T-cell (primary cell): ENCODE measurements around the gene CALML6. TPM values are rescaled to one million over a fixed set of nuclear protein-coding genes. Genes with fewer than 3 reads are reported as not detected.

Experiments used
- ATAC-seq, 4 experiments: fragments of 200-7000 bp in 3 of 4; fragments of 150-1000 bp in 1 of 4; cut with Tn5 transposase; replicated peaks in 1 of 4; 1 replicate in 3 of 4; 2 replicates in 1 of 4; pipeline ENCODE4 v1.10.0; 2021; ENCODE audit warnings: moderate library complexity in 3 of 4, mild to moderate bottlenecking in 2 of 4, moderate number of reproducible peaks in 1 of 4
- CTCF ChIA-PET, 2 donors: fragments of 300-600 bp; sonication (Branson Sonifier 250); formaldehyde crosslinking; loops; one replicate each; lab custom pipeline; 2022; ENCODE audit warnings: antibody characterized with exemption in 2 of 2; lab: Charles Lee
- POLR2A ChIA-PET, 2 donors: fragments of 300-600 bp; sonication (Branson Sonifier 250); formaldehyde crosslinking; loops; one replicate each; lab custom pipeline; 2022; ENCODE audit warnings: antibody characterized with exemption in 2 of 2; lab: Charles Lee
- DNase-seq, 35 experiments: peaks; one replicate each; pipeline versions ENCODE4 v3.0.0 to v3.0.0-alpha.2; 2013 to 2023
- H3K27ac ChIP-seq: one replicate; pipeline ENCODE4 v1.5.1; 2013; ENCODE audit warnings: low read length
- H3K27me3 ChIP-seq, 2 experiments: replicated peaks in 1 of 2; 1 replicate in 1 of 2; 2 replicates in 1 of 2; pipeline versions ENCODE4 v1.6.1 to v1.7.0; 2013; ENCODE audit warnings: low read length in 1 of 2, mixed read lengths in 1 of 2; ENCODE audit not compliant: control insufficient read depth in 2 of 2, insufficient read depth in 2 of 2; ENCODE audit errors: extremely low read depth in 1 of 2
- H3K36me3 ChIP-seq, 2 donors: 1 replicate in 1 of 2; 2 replicates in 1 of 2; pipeline versions ENCODE4 v1.6.1 to v1.7.0; 2013; ENCODE audit warnings: low read length in 1 of 2; ENCODE audit not compliant: control insufficient read depth in 2 of 2, insufficient read depth in 1 of 2; ENCODE audit errors: extremely low read depth in 1 of 2
- H3K4me1 ChIP-seq, 2 experiments: 1 replicate in 1 of 2; 2 replicates in 1 of 2; pipeline versions ENCODE4 v1.6.1 to v1.7.0; 2013; ENCODE audit warnings: low read length in 2 of 2, mixed read lengths in 1 of 2; ENCODE audit not compliant: insufficient read depth in 2 of 2, control insufficient read depth in 1 of 2; ENCODE audit errors: extremely low read depth in 1 of 2
- H3K4me3 ChIP-seq, 2 donors: 1 replicate in 1 of 2; 2 replicates in 1 of 2; pipeline versions ENCODE4 v1.5.1 to v1.7.0; 2013; ENCODE audit warnings: mild to moderate bottlenecking in 2 of 2, low read length in 1 of 2, moderate library complexity in 1 of 2; ENCODE audit not compliant: control insufficient read depth in 1 of 2; ENCODE audit errors: extremely low read depth in 1 of 2
- H3K9me3 ChIP-seq: 2 replicates; pipeline ENCODE4 v1.7.0; 2013
- H3K27ac Mint-ChIP-seq, 2 donors: one replicate each; pipeline ENCODE4 v1.8.0; 2020 to 2021; ENCODE audit warnings: mild to moderate bottlenecking in 2 of 2, mixed read lengths in 2 of 2
- H3K27me3 Mint-ChIP-seq, 2 donors: one replicate each; pipeline ENCODE4 v1.8.0; 2021 to 2022; ENCODE audit warnings: mixed read lengths in 2 of 2
- H3K36me3 Mint-ChIP-seq: one replicate; pipeline ENCODE4 v1.8.0; 2021; ENCODE audit warnings: mixed read lengths
- H3K4me1 Mint-ChIP-seq, 3 donors: one replicate each; pipeline ENCODE4 v1.8.0; 2020 to 2022; ENCODE audit warnings: mixed read lengths in 3 of 3, mild to moderate bottlenecking in 1 of 3
- H3K4me3 Mint-ChIP-seq, 3 donors: one replicate each; pipeline ENCODE4 v1.8.0; 2020 to 2022; ENCODE audit warnings: mild to moderate bottlenecking in 3 of 3, mixed read lengths in 3 of 3, moderate library complexity in 3 of 3
- H3K9me3 Mint-ChIP-seq, 3 donors: one replicate each; pipeline ENCODE4 v1.8.0; 2020 to 2022; ENCODE audit warnings: mixed read lengths in 3 of 3
- WGBS: methylation state at CpG from one replicate; pipeline ENCODE4 v1.1.5; 2013; ENCODE audit warnings: missing lambda C conversion rate; ENCODE audit not compliant: insufficient coverage; 5-methylcytosine and 5-hydroxymethylcytosine counted together
- total RNA-seq, 35 experiments: library from RNA in 6 of 35; stranded (reverse) in 6 of 35; fragments of 120-200 nt in 1 of 35; gene quantifications; one replicate each; pipeline versions ENCODE4 v1.2.1 to v1.2.4 and lab custom pipeline; 2013 to 2026

Gene CALML6
- total RNA-seq, 5 donors from 2014 or later (not counting 1 experiment from before 2014, with no cell fraction given), result 0.82 to 1.3 (median 1.1) TPM

- ChIA-PET POLR2A (no interaction called here), CTCF (no interaction called here)
- peaks cover 0 to under 1% of the 10 kb centered on the region in 2 donors for H3K27me3 Mint-ChIP-seq
- Histone ChIP-seq H3K9me3 (no peaks in the 10 kb centered on the region), H3K4me1 (peaks cover 0 to 28% of the 10 kb centered on the region in 2 experiments), H3K27ac (peak within 1 kb of the TSS; percentile 63), H3K27me3 (peaks cover 0 to 23% of the 10 kb centered on the region in 2 experiments), H3K36me3 (no peaks in the 10 kb centered on the region), H3K4me3 (peak within 1 kb of the TSS; percentile 35 to 39)
- peak within 1 kb of the TSS; percentile 62 to 69 (median 64) for H3K4me3 Mint-ChIP-seq
- H3K9me3 Mint-ChIP-seq, result no peaks in the 10 kb centered on the region
- 0% methylated on average over 44 of the region's 44 CpGs for WGBS
- ATAC-seq (peak; percentile 13 to 37 (median 18)), DNase-seq (peak in 6 of 35 experiments; percentile 14 to 34 (median 22))
- peaks cover 0 to 11% (median 0%) of the 10 kb centered on the region in 3 donors for H3K4me1 Mint-ChIP-seq
- peak within 1 kb of the TSS; percentile 43 to 72 for H3K27ac Mint-ChIP-seq
- no peaks in the 10 kb centered on the region for H3K36me3 Mint-ChIP-seq
Observed at GRCh38 chr1:1918901-1919303, 3.8 kb downstream of the CALML6 start, which contains the start of gene TMEM52. Gene TMEM52, minus strand, starts transcription at chr1:1919279. Its CDS starts 14 bp downstream, at chr1:1919265.

GRCh38 chr1:1919304-1920056 is 4.4 kb downstream of the CALML6 start:
- H3K36me3 Mint-ChIP-seq, result no peaks in the 10 kb centered on the region
- Histone ChIP-seq H3K27ac (peak overlapping the region; percentile 63), H3K27me3 (peaks cover 0 to 17% of the 10 kb centered on the region in 2 experiments), H3K9me3 (no peaks in the 10 kb centered on the region), H3K36me3 (no peaks in the 10 kb centered on the region), H3K4me1 (peaks cover 0 to 28% of the 10 kb centered on the region in 2 experiments), H3K4me3 (peak overlapping the region; percentile 35 to 39)
- ChIA-PET CTCF (no interaction called here), POLR2A (no interaction called here)
- peak; percentile 98 to 100 (median 100) for DNase-seq
- H3K9me3 Mint-ChIP-seq, result no peaks in the 10 kb centered on the region
- H3K27ac Mint-ChIP-seq, result peak overlapping the region; percentile 43 to 72
- peak overlapping the region; percentile 62 to 69 (median 64) for H3K4me3 Mint-ChIP-seq
- H3K27me3 Mint-ChIP-seq, result no peaks in the 10 kb centered on the region
- peak; percentile 86 to 93 (median 89) for ATAC-seq
- WGBS, result 13% methylated on average over 62 of the region's 62 CpGs
- H3K4me1 Mint-ChIP-seq, result peaks cover 0 to 11% (median 0%) of the 10 kb centered on the region in 3 donors

GRCh38 chr1:1920057-1920607 is 5.1 kb downstream of the CALML6 start:
- DNase-seq, result no peak
- Histone ChIP-seq H3K4me3 (peak overlapping the region in 1 of 2 donors; percentile 39), H3K4me1 (peaks cover 0 to 28% of the 10 kb centered on the region in 2 experiments), H3K36me3 (no peaks in the 10 kb centered on the region), H3K27ac (peak overlapping the region; percentile 63), H3K9me3 (no peaks in the 10 kb centered on the region), H3K27me3 (peaks cover 0 to 11% of the 10 kb centered on the region in 2 experiments)
- H3K4me3 Mint-ChIP-seq, result peak overlapping the region in 1 of 3 donors; percentile 62
- H3K4me1 Mint-ChIP-seq, result peaks cover 0 to 11% (median 0%) of the 10 kb centered on the region in 3 donors
- ChIA-PET POLR2A (no interaction called here), CTCF (no interaction called here)
- no peaks in the 10 kb centered on the region for H3K9me3 Mint-ChIP-seq
- no peak overlapping the region for H3K27ac Mint-ChIP-seq
- WGBS, result 87% methylated on average over 6 of the region's 6 CpGs
- no peaks in the 10 kb centered on the region for H3K36me3 Mint-ChIP-seq
- no peak for ATAC-seq
- no peaks in the 10 kb centered on the region for H3K27me3 Mint-ChIP-seq

GRCh38 chr1:1920608-1921458 is 5.8 kb downstream of the CALML6 start:
- Mint-ChIP-seq H3K27me3 (no peaks in the 10 kb centered on the region), H3K4me3 (no peak overlapping the region), H3K4me1 (peaks cover 0 to 11% (median 0%) of the 10 kb centered on the region in 3 donors), H3K9me3 (no peaks in the 10 kb centered on the region), H3K36me3 (no peaks in the 10 kb centered on the region), H3K27ac (no peak overlapping the region)
- Histone ChIP-seq H3K9me3 (no peaks in the 10 kb centered on the region), H3K36me3 (no peaks in the 10 kb centered on the region), H3K4me3 (no peak overlapping the region), H3K4me1 (peaks cover 0 to 28% of the 10 kb centered on the region in 2 experiments), H3K27ac (peak overlapping the region; percentile 63), H3K27me3 (peaks cover 0 to 8% of the 10 kb centered on the region in 2 experiments)
- ATAC-seq (no peak), DNase-seq (no peak)
- WGBS, result 89% methylated on average over 24 of the region's 27 CpGs
- ChIA-PET CTCF (no interaction called here), POLR2A (no interaction called here)

- peaks cover 0 to 28% of the 10 kb centered on the region in 2 experiments for H3K4me1 ChIP-seq
- no peaks in the 10 kb centered on the region for H3K9me3 ChIP-seq
- Mint-ChIP-seq H3K4me3 (no peak overlapping the region), H3K4me1 (peaks cover 0 to 11% (median 0%) of the 10 kb centered on the region in 3 donors), H3K27me3 (no peaks in the 10 kb centered on the region), H3K27ac (no peak overlapping the region), H3K9me3 (no peaks in the 10 kb centered on the region), H3K36me3 (no peaks in the 10 kb centered on the region)
- H3K36me3 ChIP-seq, result no peaks in the 10 kb centered on the region
- ChIA-PET POLR2A (no interaction called here), CTCF (no interaction called here)
- DNase-seq (no peak), ATAC-seq (no peak)
- peaks cover 0 to 4% of the 10 kb centered on the region in 2 experiments for H3K27me3 ChIP-seq
- H3K27ac ChIP-seq, result no peak overlapping the region
- no peak overlapping the region for H3K4me3 ChIP-seq
- WGBS, result 78% methylated on average over 4 of the region's 6 CpGs
Observed at GRCh38 chr1:1921459-1921862, 6.4 kb downstream of the CALML6 start.
